IgD-negative memory B cell (primary cell): ENCODE measurements around the gene OR2A42. TPM values are rescaled to one million over a fixed set of nuclear protein-coding genes. Genes with fewer than 3 reads are reported as not detected.
A peak's percentile ranks its signal among the peaks of the same experiment; 100 is the strongest.
"Not testable (repeated sequence)": the region's sequence is repeated elsewhere in the genome, so short reads cannot be mapped to it uniquely, and the experiment has no call there.

Experiments used
- H3K27ac Mint-ChIP-seq, 3 donors: one replicate each; pipeline ENCODE4 v1.8.0; 2020 to 2022; ENCODE audit warnings: mild to moderate bottlenecking in 3 of 3, mixed read lengths in 3 of 3, moderate library complexity in 1 of 3
- H3K27me3 Mint-ChIP-seq: one replicate; pipeline ENCODE4 v1.8.0; 2021; ENCODE audit warnings: mixed read lengths
- H3K36me3 Mint-ChIP-seq: one replicate; pipeline ENCODE4 v1.8.0; 2020; ENCODE audit warnings: mild to moderate bottlenecking, mixed read lengths
- H3K4me1 Mint-ChIP-seq, 3 donors: one replicate each; pipeline ENCODE4 v1.8.0; 2020 to 2022; ENCODE audit warnings: mixed read lengths in 3 of 3, mild to moderate bottlenecking in 1 of 3
- H3K4me3 Mint-ChIP-seq, 4 donors: one replicate each; pipeline ENCODE4 v1.8.0; 2020 to 2022; ENCODE audit warnings: mild to moderate bottlenecking in 4 of 4, mixed read lengths in 4 of 4, moderate library complexity in 3 of 4
- H3K9me3 Mint-ChIP-seq, 3 donors: one replicate each; pipeline ENCODE4 v1.8.0; 2020 to 2021; ENCODE audit warnings: mixed read lengths in 3 of 3, mild to moderate bottlenecking in 1 of 3
- polyA plus RNA-seq: library from polyadenylated mRNA; unstranded; fragments of 300-500 nt; fragmentation: Illumina TruSeq; gene quantifications from one replicate; pipeline ENCODE4 v1.2.3, GENCODE V29; 2021

The OR2A42 gene
- polyA plus RNA-seq, 1 donor from 2014 or later = not detected

GRCh38 chr7:144188578-144189171 lies 50.7 kb downstream of the OR2A42 start:
- not testable (repeated sequence) for H3K9me3 Mint-ChIP-seq, H3K27me3 Mint-ChIP-seq, H3K27ac Mint-ChIP-seq, H3K4me3 Mint-ChIP-seq, H3K36me3 Mint-ChIP-seq, H3K4me1 Mint-ChIP-seq

GRCh38 chr7:144187848-144188247 lies 51.6 kb downstream of the OR2A42 start:
- H3K27ac Mint-ChIP-seq, H3K27me3 Mint-ChIP-seq, H3K4me3 Mint-ChIP-seq, H3K36me3 Mint-ChIP-seq, H3K9me3 Mint-ChIP-seq, H3K4me1 Mint-ChIP-seq: not testable (repeated sequence)

GRCh38 chr7:144183166-144183565 lies 56.2 kb downstream of the OR2A42 start, which contains the start of gene CTAGE4:
Gene CTAGE4, plus strand, starts transcription at chr7:144183466. Its CDS starts 38 bp downstream, at chr7:144183504.
- H3K27ac Mint-ChIP-seq = not testable (repeated sequence)

GRCh38 chr7:144179165-144179479 lies 60.3 kb downstream of the OR2A42 start:
- not testable (repeated sequence) for H3K4me1 Mint-ChIP-seq, H3K4me3 Mint-ChIP-seq, H3K27me3 Mint-ChIP-seq, H3K36me3 Mint-ChIP-seq, H3K27ac Mint-ChIP-seq, H3K9me3 Mint-ChIP-seq

More at GRCh38 chr7:144183166-144183565, 56.2 kb downstream of the OR2A42 start, which contains the start of gene CTAGE4:
- H3K4me3 Mint-ChIP-seq, H3K9me3 Mint-ChIP-seq, H3K36me3 Mint-ChIP-seq, H3K4me1 Mint-ChIP-seq, H3K27me3 Mint-ChIP-seq: not testable (repeated sequence)

GRCh38 chr7:144178380-144179164 lies 60.8 kb downstream of the OR2A42 start:
- not testable (repeated sequence) for H3K9me3 Mint-ChIP-seq, H3K36me3 Mint-ChIP-seq
- H3K4me3 Mint-ChIP-seq = peak overlapping the region in 1 of 4 donors; percentile 52

More at GRCh38 chr7:144178380-144179164, 60.8 kb downstream of the OR2A42 start:
- H3K27ac Mint-ChIP-seq, H3K4me1 Mint-ChIP-seq, H3K27me3 Mint-ChIP-seq: not testable (repeated sequence)

Other genes with a start within 250 kb of the OR2A42 start
- gene OR6B1, start 239.3 kb downstream of the OR2A42 start, polyA plus RNA-seq = not detected
- not detected for gene OR2A5, start 190.7 kb downstream of the OR2A42 start, polyA plus RNA-seq
- gene OR2A25, start 169.8 kb downstream of the OR2A42 start, polyA plus RNA-seq = not detected
- gene OR2A12, start 153.3 kb downstream of the OR2A42 start, polyA plus RNA-seq = not detected
- gene OR2A2, start 130.0 kb downstream of the OR2A42 start, polyA plus RNA-seq = not detected
- not detected for gene OR2A14, start 116.4 kb downstream of the OR2A42 start, polyA plus RNA-seq
- not detected for gene CTAGE4, start 56.1 kb downstream of the OR2A42 start, polyA plus RNA-seq
- gene ARHGEF35, start 43.8 kb downstream of the OR2A42 start, polyA plus RNA-seq = 0.86 TPM
- gene OR2A7, start 25.2 kb upstream of the OR2A42 start, polyA plus RNA-seq = 1.1 TPM
- 0.33 TPM for gene CTAGE8, start 29.7 kb upstream of the OR2A42 start, polyA plus RNA-seq
- not detected for gene OR2A1, start 72.8 kb upstream of the OR2A42 start, polyA plus RNA-seq
- gene ARHGEF5, start 115.8 kb upstream of the OR2A42 start, polyA plus RNA-seq = 1.4 TPM
- not detected for gene NOBOX, start 164.1 kb upstream of the OR2A42 start, polyA plus RNA-seq